Upper lobe of left lung (tissue), 4 donors: ENCODE measurements around the gene HEBP2.

Experiments
- POLR2A ChIP-seq, 4 donors: fragments of 450-650 bp; IDR thresholded peaks; one replicate each; pipeline ENCODE4 v1.5.1; 2016 to 2017; ENCODE audit warnings: antibody characterized with exemption in 4 of 4, mild to moderate bottlenecking in 2 of 4
- POLR2AphosphoS5 ChIP-seq, 2 donors: sonication (generic); formaldehyde crosslinking; IDR thresholded peaks; one replicate each; pipeline ENCODE4 v1.5.1; 2017; ENCODE audit warnings: antibody characterized with exemption in 2 of 2

- no peak for TF ChIP-seq POLR2AphosphoS5 (IDR thresholded peaks at IDR 0.05)
- TF ChIP-seq POLR2A (IDR thresholded peaks at IDR 0.05) = no peak
Measured at GRCh38 chr6:138464085-138464484, 60.1 kb downstream of the HEBP2 start.
